ENCODE measurements around the gene NEK4.

DNA sequence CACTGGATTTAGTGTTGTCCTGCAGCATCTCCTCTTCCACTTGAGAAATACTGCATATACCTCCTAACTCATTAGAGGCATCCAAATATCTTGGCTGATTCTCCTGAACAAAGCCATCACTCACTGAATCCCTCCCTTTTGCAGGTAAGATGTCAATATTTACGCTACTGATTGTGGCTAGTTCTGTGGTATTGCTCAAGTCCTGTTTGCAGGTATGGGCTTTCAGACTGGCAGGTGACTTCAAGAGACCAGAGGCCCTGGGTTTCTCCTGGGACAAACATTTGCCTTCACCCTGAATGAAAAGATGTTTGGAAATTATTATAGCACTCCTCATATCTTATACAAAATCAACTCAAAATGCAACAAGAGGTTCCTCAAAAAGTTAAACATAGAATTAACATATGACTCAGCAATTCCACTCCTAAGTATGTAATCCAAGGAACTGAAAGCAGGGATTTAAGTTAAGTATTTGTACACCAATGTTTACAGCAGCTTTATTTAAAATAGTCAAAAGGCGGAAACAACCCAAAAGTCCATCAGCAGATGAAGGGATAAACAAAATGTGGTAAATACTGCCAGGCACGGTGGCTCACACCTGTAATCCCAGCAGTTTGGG, 18.6 kb downstream of the NEK4 start:
- TF ChIP-seq, protein P1, sequence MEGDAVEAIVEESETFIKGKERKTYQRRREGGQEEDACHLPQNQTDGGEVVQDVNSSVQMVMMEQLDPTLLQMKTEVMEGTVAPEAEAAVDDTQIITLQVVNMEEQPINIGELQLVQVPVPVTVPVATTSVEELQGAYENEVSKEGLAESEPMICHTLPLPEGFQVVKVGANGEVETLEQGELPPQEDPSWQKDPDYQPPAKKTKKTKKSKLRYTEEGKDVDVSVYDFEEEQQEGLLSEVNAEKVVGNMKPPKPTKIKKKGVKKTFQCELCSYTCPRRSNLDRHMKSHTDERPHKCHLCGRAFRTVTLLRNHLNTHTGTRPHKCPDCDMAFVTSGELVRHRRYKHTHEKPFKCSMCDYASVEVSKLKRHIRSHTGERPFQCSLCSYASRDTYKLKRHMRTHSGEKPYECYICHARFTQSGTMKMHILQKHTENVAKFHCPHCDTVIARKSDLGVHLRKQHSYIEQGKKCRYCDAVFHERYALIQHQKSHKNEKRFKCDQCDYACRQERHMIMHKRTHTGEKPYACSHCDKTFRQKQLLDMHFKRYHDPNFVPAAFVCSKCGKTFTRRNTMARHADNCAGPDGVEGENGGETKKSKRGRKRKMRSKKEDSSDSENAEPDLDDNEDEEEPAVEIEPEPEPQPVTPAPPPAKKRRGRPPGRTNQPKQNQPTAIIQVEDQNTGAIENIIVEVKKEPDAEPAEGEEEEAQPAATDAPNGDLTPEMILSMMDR (IDR thresholded peaks at IDR 0.05): no peak
- TF ChIP-seq EZH2 (IDR thresholded peaks at IDR 0.05; ENCODE audit: borderline replicate concordance, insufficient read depth, low read depth, low read length, poor library complexity, severe bottlenecking): no peak

Measured in B cell (primary cell).